Loucy (cell line): ENCODE data around the gene FAM72A.
"Not testable (repeated sequence)": the region's sequence is repeated elsewhere in the genome, so short reads cannot be mapped to it uniquely, and the experiment has no call there.

ENCODE experiments used
- EZH2phosphoT487 ChIP-seq: fragments of 200-600 bp; IDR thresholded peaks from 2 replicates; pipeline ENCODE4 v1.6.1; 2018; ENCODE audit warnings: antibody characterized with exemption, mild to moderate bottlenecking, moderate library complexity, borderline replicate concordance
- TF ChIP-seq, protein P1 (sequence below): fragments of 200-600 bp; sonication (generic); conservative IDR thresholded peaks from 2 replicates; pipeline ENCODE4 v1.5.1; 2014; ENCODE audit warnings: mild to moderate bottlenecking, antibody characterized with exemption, low read length

DNA sequence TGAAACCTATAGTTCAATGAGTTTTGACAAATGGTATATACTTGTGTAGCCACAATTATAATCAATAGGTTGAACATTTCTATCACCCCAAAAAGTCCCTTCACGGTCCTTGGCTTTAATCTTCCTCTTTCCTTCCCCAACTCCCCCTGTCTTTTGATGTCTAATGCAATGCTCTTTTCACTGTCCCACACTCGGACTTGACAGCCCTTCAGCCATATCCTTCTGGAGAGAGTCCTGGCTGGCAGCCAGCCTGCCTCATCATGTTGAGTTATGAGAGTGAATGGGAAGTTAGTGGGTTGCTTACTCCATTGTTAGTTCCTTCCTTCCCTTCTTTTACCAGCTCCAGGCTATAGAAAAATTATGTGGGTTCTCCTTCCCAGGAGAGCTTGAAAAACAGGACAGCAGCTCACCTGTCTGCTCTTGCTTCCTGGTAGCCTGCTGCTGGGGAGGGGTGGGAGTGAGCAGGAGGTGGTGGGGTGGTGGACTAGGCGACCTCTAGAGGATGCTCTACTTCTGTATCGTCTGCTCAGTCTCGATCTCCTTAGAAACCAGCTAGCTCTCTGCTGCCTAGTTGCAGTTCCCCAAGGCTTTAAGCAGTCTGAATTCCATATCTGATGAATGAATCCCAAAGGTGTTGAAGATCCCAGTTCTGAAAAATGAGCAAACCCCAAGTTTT is 30.5 kb upstream of the FAM72A start:
- TF ChIP-seq EZH2phosphoT487, result not testable (repeated sequence)
- TF ChIP-seq, protein P1, sequence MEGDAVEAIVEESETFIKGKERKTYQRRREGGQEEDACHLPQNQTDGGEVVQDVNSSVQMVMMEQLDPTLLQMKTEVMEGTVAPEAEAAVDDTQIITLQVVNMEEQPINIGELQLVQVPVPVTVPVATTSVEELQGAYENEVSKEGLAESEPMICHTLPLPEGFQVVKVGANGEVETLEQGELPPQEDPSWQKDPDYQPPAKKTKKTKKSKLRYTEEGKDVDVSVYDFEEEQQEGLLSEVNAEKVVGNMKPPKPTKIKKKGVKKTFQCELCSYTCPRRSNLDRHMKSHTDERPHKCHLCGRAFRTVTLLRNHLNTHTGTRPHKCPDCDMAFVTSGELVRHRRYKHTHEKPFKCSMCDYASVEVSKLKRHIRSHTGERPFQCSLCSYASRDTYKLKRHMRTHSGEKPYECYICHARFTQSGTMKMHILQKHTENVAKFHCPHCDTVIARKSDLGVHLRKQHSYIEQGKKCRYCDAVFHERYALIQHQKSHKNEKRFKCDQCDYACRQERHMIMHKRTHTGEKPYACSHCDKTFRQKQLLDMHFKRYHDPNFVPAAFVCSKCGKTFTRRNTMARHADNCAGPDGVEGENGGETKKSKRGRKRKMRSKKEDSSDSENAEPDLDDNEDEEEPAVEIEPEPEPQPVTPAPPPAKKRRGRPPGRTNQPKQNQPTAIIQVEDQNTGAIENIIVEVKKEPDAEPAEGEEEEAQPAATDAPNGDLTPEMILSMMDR, result not testable (repeated sequence)
